H1 (cell line): ENCODE measurements around the gene MR1. TPM values are rescaled to one million over a fixed set of nuclear protein-coding genes. Genes with fewer than 3 reads are reported as not detected.

Source experiments
- CTCF ChIA-PET: fragments of 300-600 bp; sonication (Branson Sonifier 250); formaldehyde crosslinking; loops from one replicate; lab custom pipeline; 2021; ENCODE audit not compliant: partially characterized antibody; lab: Charles Lee
- POLR2A ChIA-PET: fragments of 300-600 bp; sonication (Branson Sonifier 250); formaldehyde crosslinking; loops from one replicate; lab custom pipeline; 2021; ENCODE audit warnings: inconsistent platforms; ENCODE audit not compliant: partially characterized antibody; lab: Charles Lee
- DNase-seq, 2 experiments: peaks; one replicate each; pipeline versions ENCODE4 v3.0.0 to v3.0.0-alpha.2; 2010 to 2022; ENCODE audit warnings: low spot score in 2 of 2, low read depth in 1 of 2, mixed read lengths in 1 of 2
- FAIRE-seq: peaks from 2 replicates; lab custom pipeline; 2011; peaks lifted over from hg19 to GRCh38; lab: Jason Lieb, UNC
- H2AFZ ChIP-seq: 2 replicates; pipeline ENCODE4 v1.8.1; 2012; ENCODE audit warnings: low read length, inconsistent platforms
- H2AK5ac ChIP-seq: 2 replicates; pipeline ENCODE4 v1.6.1; 2013; ENCODE audit warnings: low read depth, low read length
- H2BK120ac ChIP-seq: replicated peaks from 2 replicates; pipeline ENCODE3; 2013; ENCODE audit warnings: low read depth, low read length, inconsistent platforms
- H2BK12ac ChIP-seq: 2 replicates; pipeline ENCODE4 v1.6.1; 2013; ENCODE audit warnings: low read depth, low read length
- H2BK15ac ChIP-seq: 2 replicates; pipeline ENCODE4 v1.6.1; 2013; ENCODE audit warnings: low read length
- H2BK20ac ChIP-seq: 2 replicates; pipeline ENCODE4 v1.6.1; 2013; ENCODE audit warnings: low read length
- H2BK5ac ChIP-seq: 2 replicates; pipeline ENCODE4 v1.6.1; 2013; ENCODE audit warnings: low read depth, low read length
- H3K14ac ChIP-seq: 2 replicates; pipeline ENCODE4 v1.6.1; 2013; ENCODE audit warnings: inconsistent platforms; ENCODE audit not compliant: insufficient read length
- H3K18ac ChIP-seq: 2 replicates; pipeline ENCODE4 v1.6.1; 2013; ENCODE audit warnings: low read length; ENCODE audit errors: extremely low read depth
- H3K23ac ChIP-seq: 2 replicates; pipeline ENCODE4 v1.6.1; 2013; ENCODE audit warnings: inconsistent platforms; ENCODE audit not compliant: insufficient read length
- H3K23me2 ChIP-seq: 2 replicates; pipeline ENCODE4 v1.6.1; 2013; ENCODE audit warnings: low read depth, low read length
- H3K27ac ChIP-seq: 2 replicates; pipeline ENCODE4 v1.6.1; 2011; ENCODE audit warnings: low read depth, low read length, inconsistent platforms
- H3K27me3 ChIP-seq, 4 experiments: replicated peaks in 1 of 4; 1 replicate in 1 of 4; 2 replicates in 3 of 4; pipeline versions ENCODE4 v1.6.1 to v1.8.1; 2011 to 2013; ENCODE audit warnings: low read length in 3 of 4, mild to moderate bottlenecking in 3 of 4, inconsistent platforms in 2 of 4, mixed read lengths in 2 of 4, moderate library complexity in 1 of 4; ENCODE audit not compliant: control insufficient read depth in 3 of 4, insufficient read depth in 3 of 4; ENCODE audit errors: extremely low read depth in 1 of 4
- H3K36me3 ChIP-seq, 4 experiments: 2 replicates each; pipeline versions ENCODE4 v1.6.1 to v1.8.1; 2011 to 2013; ENCODE audit warnings: mild to moderate bottlenecking in 4 of 4, low read length in 3 of 4, moderate library complexity in 2 of 4, control low read depth in 1 of 4, inconsistent platforms in 1 of 4; ENCODE audit not compliant: insufficient read depth in 4 of 4, control insufficient read depth in 2 of 4
- H3K4ac ChIP-seq: replicated peaks from 2 replicates; pipeline ENCODE3; 2013; ENCODE audit warnings: low read length, low read depth, mixed read lengths, inconsistent platforms; ENCODE audit not compliant: insufficient read length
- H3K4me1 ChIP-seq, 4 experiments: replicated peaks in 1 of 4; 1 replicate in 1 of 4; 2 replicates in 3 of 4; pipeline versions ENCODE4 v1.6.1 to v1.8.1; 2011 to 2013; ENCODE audit warnings: low read length in 3 of 4, inconsistent platforms in 2 of 4, mixed read lengths in 1 of 4; ENCODE audit not compliant: insufficient read depth in 4 of 4, control insufficient read depth in 3 of 4
- H3K4me2 ChIP-seq, 2 experiments: 2 replicates each; pipeline versions ENCODE4 v1.6.1 to v1.8.1; 2011 to 2013; ENCODE audit warnings: low read depth in 2 of 2, low read length in 2 of 2, control low read depth in 1 of 2, inconsistent platforms in 1 of 2, mild to moderate bottlenecking in 1 of 2; ENCODE audit not compliant: insufficient read depth in 1 of 2
- H3K4me3 ChIP-seq, 4 experiments: fragments of 200-600, 300-600 bp in 1 of 4; sonication (generic), shearing (Covaris generic), sonication (Bioruptor Twin) in 1 of 4; 2 replicates each; pipeline versions ENCODE4 v1.5.1 to v1.8.1; 2011 to 2016; ENCODE audit warnings: low read length in 4 of 4, low read depth in 3 of 4, control low read depth in 2 of 4, inconsistent platforms in 2 of 4, mild to moderate bottlenecking in 2 of 4, mixed read lengths in 1 of 4, moderate library complexity in 1 of 4; ENCODE audit not compliant: insufficient read depth in 2 of 4; ENCODE audit errors: extremely low read depth in 1 of 4
- H3K56ac ChIP-seq: replicated peaks from 2 replicates; pipeline ENCODE3; 2013; ENCODE audit warnings: low read depth, mild to moderate bottlenecking, mixed read lengths, low read length, inconsistent platforms; ENCODE audit not compliant: insufficient read length
- H3K79me1 ChIP-seq: 2 replicates; pipeline ENCODE4 v1.6.1; 2013; ENCODE audit warnings: low read depth, low read length, control low read depth
- H3K79me2 ChIP-seq, 2 experiments: 2 replicates each; pipeline versions ENCODE4 v1.6.1 to v1.8.1; 2012 to 2013; ENCODE audit warnings: low read length in 2 of 2, mild to moderate bottlenecking in 2 of 2, inconsistent platforms in 1 of 2; ENCODE audit not compliant: insufficient read depth in 2 of 2, control insufficient read depth in 1 of 2
- H3K9ac ChIP-seq, 4 experiments: replicated peaks in 1 of 4; 1 replicate in 1 of 4; 2 replicates in 3 of 4; pipeline versions ENCODE4 v1.6.1 to v1.8.1; 2011 to 2013; ENCODE audit warnings: low read depth in 3 of 4, low read length in 3 of 4, control low read depth in 2 of 4, mild to moderate bottlenecking in 2 of 4, moderate library complexity in 2 of 4, inconsistent platforms in 1 of 4; ENCODE audit errors: extremely low read depth in 1 of 4
- H3K9me3 ChIP-seq, 2 experiments: 2 replicates each; pipeline versions ENCODE4 v1.6.1 to v1.8.1; 2012 to 2013; ENCODE audit warnings: mild to moderate bottlenecking in 2 of 2, moderate library complexity in 2 of 2, control low read depth in 1 of 2, inconsistent platforms in 1 of 2, low read depth in 1 of 2, low read length in 1 of 2, mixed read lengths in 1 of 2; ENCODE audit not compliant: insufficient read depth in 2 of 2
- H4K20me1 ChIP-seq, 2 experiments: replicated peaks in 1 of 2; 2 replicates each; pipeline versions ENCODE3 to v1.8.1; 2011 to 2013; ENCODE audit warnings: inconsistent platforms in 2 of 2, low read length in 2 of 2, mild to moderate bottlenecking in 1 of 2; ENCODE audit not compliant: insufficient read depth in 2 of 2, control insufficient read depth in 1 of 2
- H4K5ac ChIP-seq: 2 replicates; pipeline ENCODE4 v1.6.1; 2013; ENCODE audit warnings: low read length, low read depth, mixed read lengths, inconsistent platforms; ENCODE audit not compliant: insufficient read length
- H4K8ac ChIP-seq: 2 replicates; pipeline ENCODE4 v1.8.0; 2013; ENCODE audit warnings: mild to moderate bottlenecking, moderate library complexity, low read length, inconsistent platforms; ENCODE audit not compliant: insufficient read depth; ENCODE audit errors: extremely low read depth
- H4K91ac ChIP-seq: replicated peaks from 2 replicates; pipeline ENCODE3; 2013; ENCODE audit warnings: low read length, mixed read lengths, inconsistent platforms; ENCODE audit not compliant: insufficient read length
- CBX8 ChIP-seq: fragments of 300-800, 300-1000 bp; sonication (generic); IDR thresholded peaks from 2 replicates; pipeline ENCODE4 v1.7.1; 2016; ENCODE audit warnings: low read depth, low read length, borderline replicate concordance
- EGR1 ChIP-seq: IDR thresholded peaks from 2 replicates; pipeline ENCODE4 v1.6.1; 2011; ENCODE audit warnings: low read depth, low read length, borderline replicate concordance
- FOSL1 ChIP-seq: IDR thresholded peaks from 2 replicates; pipeline ENCODE4 v1.6.1; 2011; ENCODE audit warnings: mild to moderate bottlenecking, low read depth, low read length, moderate library complexity; ENCODE audit not compliant: insufficient read depth
- HDAC2 ChIP-seq, 2 experiments: fragments of 300-600 bp in 1 of 2; sonication (generic) in 1 of 2; IDR thresholded peaks; 2 replicates each; pipeline ENCODE4 v1.6.1; 2011 to 2012; ENCODE audit warnings: low read depth in 2 of 2, low read length in 2 of 2, mild to moderate bottlenecking in 2 of 2, moderate library complexity in 2 of 2, borderline replicate concordance in 1 of 2, inconsistent platforms in 1 of 2
- POU5F1 ChIP-seq: IDR thresholded peaks from 2 replicates; pipeline ENCODE4 v1.6.1; 2011; ENCODE audit warnings: low read depth, mild to moderate bottlenecking, low read length, moderate library complexity
- SIN3A ChIP-seq, 2 experiments: IDR thresholded peaks in 1 of 2; conservative IDR thresholded peaks in 1 of 2; 2 replicates each; pipeline ENCODE4 v1.6.1; 2011 to 2012; ENCODE audit warnings: low read length in 2 of 2, improper control_type of control experiment in 1 of 2, low read depth in 1 of 2, mild to moderate bottlenecking in 1 of 2
- SP4 ChIP-seq: IDR thresholded peaks from 2 replicates; pipeline ENCODE4 v1.6.1; 2012; ENCODE audit warnings: low read length, inconsistent platforms
- SUZ12 ChIP-seq: fragments of 200-600 bp; sonication (generic); IDR thresholded peaks from 2 replicates; pipeline ENCODE4 v1.6.1; 2012; ENCODE audit warnings: mild to moderate bottlenecking, inconsistent platforms, low read length, moderate library complexity, mixed read lengths
- WGBS, 2 experiments: shearing (Covaris generic) in 1 of 2; methylation state at CpG; one replicate each; pipeline versions ENCODE4 v1.1.6 to v1.1.7; 2013 to 2015; ENCODE audit warnings: low lambda C conversion rate in 2 of 2, mixed read lengths in 2 of 2, inconsistent platforms in 1 of 2, low coverage in 1 of 2, missing lambda C conversion rate in 1 of 2; ENCODE audit not compliant: insufficient replicate concordance in 2 of 2, insufficient coverage in 1 of 2, insufficient read length in 1 of 2; ENCODE audit errors: extremely low coverage in 1 of 2, missing lambda C conversion rate in 1 of 2; 5-methylcytosine and 5-hydroxymethylcytosine counted together
- polyA plus RNA-seq, 7 experiments: library from polyadenylated mRNA; depleted of rRNA in 3 of 7; stranded (reverse) in 5 of 7; unstranded in 2 of 7; fragments of >200 nt in 5 of 7; fragments of 200-250 nt in 2 of 7; gene quantifications; 1 replicate in 5 of 7; 2 replicates in 1 of 7; 4 replicates in 1 of 7; pipeline versions ENCODE4 v1.2.1 to v1.2.3, GENCODE V29; 2011 to 2013; ENCODE audit warnings: missing spikeins in 2 of 7, mixed read lengths in 2 of 7
- total RNA-seq: library from RNA; stranded (reverse); fragmentation: NEBNext Ultra II Directional; extraction: Animal tissue kit (Norgen Biotek cat#: 25700); gene quantifications from 2 replicates; pipeline ENCODE4 v1.2.1, GENCODE V29; 2021
- TF ChIP-seq, protein P1 (sequence below): IDR thresholded peaks from 2 replicates; pipeline ENCODE4 v1.6.1; 2011; ENCODE audit warnings: low read length, improper control_type of control experiment
- TF ChIP-seq, protein P2 (sequence below): IDR thresholded peaks from 2 replicates; pipeline ENCODE4 v1.6.1; 2012; ENCODE audit warnings: low read length, inconsistent platforms

Gene MR1
- total and polyA plus RNA-seq, 2 of the 8 experiments (the other 6 are each of a cell fraction or from before 2014, with no cell fraction given): 0.09 TPM; not detected in 1

DNA sequence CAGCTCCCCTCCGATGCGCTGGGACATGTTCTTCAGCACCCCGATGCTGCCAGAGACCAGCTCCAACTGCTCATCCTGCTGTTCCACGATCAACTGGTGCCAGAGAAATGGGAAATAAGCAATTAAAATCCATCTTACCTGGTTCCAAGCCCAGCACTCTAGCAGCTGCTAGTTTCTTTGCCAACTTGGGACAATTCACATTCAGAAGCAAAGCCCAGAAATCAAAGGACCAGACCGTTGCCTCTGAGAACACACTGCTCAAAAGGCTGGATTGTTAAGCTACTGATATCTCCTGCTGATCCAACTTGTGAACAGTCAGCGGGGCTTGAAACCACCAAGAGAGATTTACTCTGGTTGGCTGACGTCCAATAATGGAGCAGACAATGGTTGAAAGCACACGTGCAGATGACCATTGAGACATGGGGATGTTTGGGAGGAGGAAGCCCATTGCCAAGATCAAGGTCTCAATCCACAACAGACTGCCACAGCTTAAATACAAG, 45.5 kb upstream of the MR1 start:
- Histone ChIP-seq H4K91ac (no peak overlapping the region), H3K56ac (no peak overlapping the region), H2BK20ac (no peak overlapping the region), H2AK5ac (no peak overlapping the region), H4K8ac (no peak overlapping the region; the same call in 1 of the 2 replicates), H3K4me2 (no peak overlapping the region), H3K27me3 (no peaks in the 10 kb centered on the region), H2BK5ac (no peak overlapping the region), H4K20me1 (peaks cover 2 to 5% of the 10 kb centered on the region in 2 experiments), H3K79me2 (no peaks in the 10 kb centered on the region), H3K9ac (no peak overlapping the region), H3K14ac (no peak overlapping the region), H2BK15ac (no peak overlapping the region), H3K18ac (no peak overlapping the region), H2BK12ac (no peak overlapping the region), H3K23me2 (peaks cover 2% of the 10 kb centered on the region; the same call in 1 of the 2 replicates), H3K4ac (no peak overlapping the region), H2AFZ (no peak overlapping the region), H3K4me3 (no peak overlapping the region), H3K27ac (no peak overlapping the region), H3K23ac (no peak overlapping the region), H3K79me1 (no peaks in the 10 kb centered on the region), H2BK120ac (no peak overlapping the region), H3K36me3 (peaks cover 10 to 75% (median 48%) of the 10 kb centered on the region in 4 experiments), H4K5ac (no peak overlapping the region), H3K4me1 (no peaks in the 10 kb centered on the region), H3K9me3 (no peaks in the 10 kb centered on the region)
- DNase-seq (no peak), FAIRE-seq (no peak)
- TF ChIP-seq, protein P1, sequence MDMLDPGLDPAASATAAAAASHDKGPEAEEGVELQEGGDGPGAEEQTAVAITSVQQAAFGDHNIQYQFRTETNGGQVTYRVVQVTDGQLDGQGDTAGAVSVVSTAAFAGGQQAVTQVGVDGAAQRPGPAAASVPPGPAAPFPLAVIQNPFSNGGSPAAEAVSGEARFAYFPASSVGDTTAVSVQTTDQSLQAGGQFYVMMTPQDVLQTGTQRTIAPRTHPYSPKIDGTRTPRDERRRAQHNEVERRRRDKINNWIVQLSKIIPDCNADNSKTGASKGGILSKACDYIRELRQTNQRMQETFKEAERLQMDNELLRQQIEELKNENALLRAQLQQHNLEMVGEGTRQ: no peak
- TF ChIP-seq FOSL1 (no peak), SP4 (no peak), SUZ12 (no peak), SIN3A (conservative IDR thresholded peaks at IDR 0.05 in 1 of 2, IDR thresholded peaks at IDR 0.05 in 1 of 2; ENCODE audit: low read depth in 1 of 2, low read length in 2 of 2) (no peak), CBX8 (no peak), HDAC2 (IDR thresholded peaks at IDR 0.05; ENCODE audit: borderline replicate concordance in 1 of 2, low read depth in 2 of 2, low read length in 2 of 2) (no peak), EGR1 (no peak), POU5F1 (no peak)
- TF ChIP-seq, protein P2, sequence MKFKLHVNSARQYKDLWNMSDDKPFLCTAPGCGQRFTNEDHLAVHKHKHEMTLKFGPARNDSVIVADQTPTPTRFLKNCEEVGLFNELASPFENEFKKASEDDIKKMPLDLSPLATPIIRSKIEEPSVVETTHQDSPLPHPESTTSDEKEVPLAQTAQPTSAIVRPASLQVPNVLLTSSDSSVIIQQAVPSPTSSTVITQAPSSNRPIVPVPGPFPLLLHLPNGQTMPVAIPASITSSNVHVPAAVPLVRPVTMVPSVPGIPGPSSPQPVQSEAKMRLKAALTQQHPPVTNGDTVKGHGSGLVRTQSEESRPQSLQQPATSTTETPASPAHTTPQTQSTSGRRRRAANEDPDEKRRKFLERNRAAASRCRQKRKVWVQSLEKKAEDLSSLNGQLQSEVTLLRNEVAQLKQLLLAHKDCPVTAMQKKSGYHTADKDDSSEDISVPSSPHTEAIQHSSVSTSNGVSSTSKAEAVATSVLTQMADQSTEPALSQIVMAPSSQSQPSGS: no peak
- ChIA-PET POLR2A (interaction anchor here (0.6 kb wide), 1 partner anchor 875 kb away, joined by 3 read pairs; no protein-coding TSS in a partner anchor), CTCF (interaction anchor here (0.8 to 1.3 kb wide), 4 partner anchors 12 to 81 kb away, joined by 3 to 4 read pairs (median 3); no protein-coding TSS in a partner anchor)
- 95% methylated on average over 8 of the region's 8 CpGs; no CpG with 5 or more reads in 1 of the 2 experiments for WGBS, 2 experiments
